Superior temporal gyrus (tissue), 1 donor: Measurements from ENCODE around the gene PPP1R13B.
"Not testable (repeated sequence)": the region's sequence is repeated elsewhere in the genome, so short reads cannot be mapped to it uniquely, and the experiment has no call there.

Experiments used
- DNase-seq: peaks from one replicate; pipeline ENCODE4 v3.0.0-alpha.2; 2016; ENCODE audit errors: extremely low spot score

PPP1R13B gene

DNA sequence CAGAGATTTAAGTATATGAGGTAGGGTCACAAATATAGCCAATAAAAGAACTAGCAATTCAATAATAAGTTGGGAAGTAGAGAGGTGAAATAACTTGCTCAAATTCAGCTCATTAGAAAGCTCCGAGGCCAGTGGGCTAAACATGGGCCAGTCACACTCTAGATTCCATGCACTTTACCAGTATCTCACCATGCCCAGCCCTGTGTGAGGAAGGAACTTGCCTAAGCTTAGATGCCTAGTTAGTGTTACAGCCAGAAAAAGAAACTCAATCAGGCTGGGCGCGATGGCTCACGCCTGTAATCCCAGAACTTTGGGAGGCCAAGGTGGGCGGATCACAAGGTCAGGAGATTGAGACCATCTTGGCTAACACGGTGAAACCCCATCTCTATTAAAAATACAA lies 71.1 kb downstream of the PPP1R13B start:
- not testable (repeated sequence) for DNase-seq

DNA sequence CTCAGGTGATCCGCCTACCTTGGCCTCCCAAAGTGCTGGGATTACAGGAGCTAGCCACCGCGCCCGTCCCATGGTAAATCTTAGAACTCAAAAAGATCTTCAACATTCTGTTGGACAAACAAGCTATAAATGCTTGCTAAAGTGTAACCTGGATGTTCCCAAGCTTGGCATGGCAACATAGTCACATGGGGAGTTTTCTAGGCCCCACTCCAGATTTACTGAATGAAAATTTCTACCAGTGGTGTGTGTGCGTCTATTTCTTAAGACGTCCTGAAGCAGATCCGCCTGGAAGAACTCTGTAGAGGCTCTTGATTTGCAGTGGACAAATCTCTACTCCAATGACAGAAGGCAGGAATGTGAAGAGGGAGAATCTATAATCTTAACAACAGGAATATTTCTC lies 71.9 kb downstream of the PPP1R13B start:
- DNase-seq, result peak; percentile 34

DNA sequence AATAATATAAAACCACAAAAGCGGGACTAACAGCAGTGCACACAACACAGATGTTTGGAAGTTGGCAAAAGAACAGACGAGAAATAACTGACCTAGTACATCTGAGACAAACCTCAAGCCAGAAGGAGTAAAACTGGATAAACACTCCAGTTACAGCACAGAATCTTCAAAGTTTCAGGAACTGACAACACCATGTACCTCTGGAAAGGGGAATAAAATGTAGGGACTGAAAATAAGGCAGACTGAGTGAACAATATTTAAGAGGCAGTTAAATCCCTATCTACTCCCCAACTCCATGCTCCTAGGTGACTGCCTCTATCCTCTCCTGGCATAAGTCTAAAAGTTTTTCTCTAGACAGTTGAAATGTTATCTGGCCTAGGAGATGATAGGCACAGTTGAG lies 73.9 kb downstream of the PPP1R13B start:
- no peak for DNase-seq

DNA sequence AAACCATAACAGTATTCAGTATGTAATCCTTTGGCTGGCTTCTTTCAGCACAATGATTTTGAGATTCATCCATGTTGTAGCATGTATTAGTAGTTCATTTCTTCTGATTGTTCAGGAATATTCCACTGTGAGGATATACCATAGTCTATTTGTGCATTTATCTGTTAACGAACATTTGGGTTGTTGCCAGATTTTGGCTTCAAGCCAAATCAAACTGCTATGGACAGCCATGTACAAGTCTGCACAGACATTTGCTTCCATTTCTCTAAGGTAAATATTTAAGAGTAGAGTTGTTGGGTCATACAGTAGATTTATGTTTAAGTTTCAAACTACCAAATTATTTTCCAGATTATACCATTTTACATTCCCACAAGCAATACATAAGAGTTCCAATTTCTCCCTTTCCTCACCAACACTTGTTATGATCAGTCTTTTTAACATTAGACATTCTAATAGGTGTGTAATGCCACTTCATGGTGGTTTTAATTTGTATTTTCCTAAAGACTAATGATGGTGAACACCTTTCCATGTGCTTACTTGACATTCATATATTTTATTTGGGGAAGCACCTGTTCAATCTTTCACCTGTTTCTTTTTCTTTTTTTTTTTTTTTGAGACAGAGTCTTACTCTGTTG lies 75.2 kb downstream of the PPP1R13B start:
- no peak for DNase-seq

DNA sequence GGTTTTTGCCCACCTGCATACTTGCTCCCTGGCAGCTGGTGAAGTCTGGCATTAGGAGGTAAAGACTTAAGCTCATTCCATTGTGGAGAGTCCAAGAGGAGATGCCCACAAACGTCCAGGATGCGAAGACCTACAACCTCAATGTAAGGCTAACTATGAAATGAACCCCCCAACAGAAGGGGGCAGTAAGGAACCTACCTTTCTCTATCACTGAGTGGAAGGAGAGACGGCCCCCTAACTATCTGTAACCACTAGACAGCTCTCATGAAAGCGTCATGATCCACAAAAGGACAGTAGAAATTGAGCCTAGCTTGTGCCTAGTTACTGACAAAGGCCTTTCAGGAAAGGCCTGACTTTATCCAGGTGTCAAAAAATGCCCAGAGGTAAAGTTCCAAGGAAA lies 76.5 kb downstream of the PPP1R13B start:
- DNase-seq, result no peak

DNA sequence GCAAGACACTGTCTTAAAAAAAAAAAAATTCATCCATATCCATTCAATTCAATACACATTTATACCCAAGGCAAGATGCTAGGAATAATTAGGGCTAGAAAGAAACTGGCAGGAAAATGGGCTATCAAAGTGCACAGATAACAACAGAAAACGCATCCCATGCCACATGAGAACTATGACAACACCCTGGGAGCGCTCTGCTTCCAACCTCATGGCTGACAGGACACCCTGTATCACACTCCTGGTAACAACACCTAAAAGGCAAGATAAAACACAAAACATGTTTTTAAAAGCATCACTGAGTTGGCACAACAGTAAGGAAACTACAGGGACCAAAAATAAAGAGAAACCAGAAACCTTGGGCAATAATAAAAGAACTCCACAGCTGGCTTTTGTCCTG lies 76.9 kb downstream of the PPP1R13B start:
- DNase-seq, result no peak

DNA sequence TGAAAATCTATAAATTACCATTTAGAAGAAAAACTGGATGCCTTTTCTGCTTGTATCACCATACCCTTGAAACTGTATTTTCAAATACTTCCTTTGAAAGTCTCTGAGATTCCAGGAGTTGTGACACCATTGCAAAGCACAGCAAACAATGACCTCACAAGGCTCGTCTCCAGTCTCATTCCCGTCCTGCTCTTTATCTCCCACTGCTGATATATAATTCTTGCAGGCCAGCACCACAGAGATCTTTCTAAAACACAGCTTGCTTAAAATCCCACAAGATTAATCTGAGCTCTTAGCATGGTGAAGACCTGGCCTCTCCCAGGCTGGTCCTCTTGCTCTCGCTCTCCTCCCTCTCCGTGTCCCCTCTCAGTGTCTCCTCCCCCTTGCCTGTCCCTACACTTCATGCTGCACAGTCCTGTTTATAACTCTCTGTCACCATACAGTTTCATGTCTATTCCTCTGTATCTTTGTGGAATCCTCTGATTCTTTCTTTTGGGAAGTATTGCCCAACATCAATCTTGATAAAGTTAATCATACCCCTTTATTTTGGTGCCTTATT lies 80.0 kb downstream of the PPP1R13B start:
- DNase-seq, result no peak

GRCh38 chr14:103765526-103765925 lies 81.8 kb downstream of the PPP1R13B start:
- no peak for DNase-seq

- no peak for DNase-seq
Measured at GRCh38 chr14:103763730-103764488, 83.5 kb downstream of the PPP1R13B start.

- DNase-seq, result no peak
Measured at GRCh38 chr14:103762541-103762940, 84.8 kb downstream of the PPP1R13B start.

DNA sequence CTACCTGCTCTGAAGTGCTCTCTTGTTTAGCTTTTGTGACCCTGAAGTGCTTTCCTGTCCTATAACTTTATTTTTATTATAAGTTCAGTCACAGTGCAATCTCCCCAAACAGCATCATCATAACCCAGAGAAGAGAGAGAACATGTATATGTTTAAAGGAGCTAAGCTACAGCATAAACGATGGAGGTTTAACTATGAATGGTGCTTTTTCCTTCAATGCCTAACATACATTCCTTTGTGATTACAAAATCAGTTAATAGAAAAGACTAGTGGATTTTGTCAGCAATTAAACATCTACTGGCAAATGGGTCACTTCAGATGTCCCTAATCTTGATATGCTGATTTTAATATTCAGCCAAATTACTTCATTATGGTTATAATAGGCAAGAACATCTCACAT lies 85.3 kb downstream of the PPP1R13B start:
- no peak for DNase-seq

GRCh38 chr14:103758059-103758776 lies 89.2 kb downstream of the PPP1R13B start:
- DNase-seq, result no peak

DNA sequence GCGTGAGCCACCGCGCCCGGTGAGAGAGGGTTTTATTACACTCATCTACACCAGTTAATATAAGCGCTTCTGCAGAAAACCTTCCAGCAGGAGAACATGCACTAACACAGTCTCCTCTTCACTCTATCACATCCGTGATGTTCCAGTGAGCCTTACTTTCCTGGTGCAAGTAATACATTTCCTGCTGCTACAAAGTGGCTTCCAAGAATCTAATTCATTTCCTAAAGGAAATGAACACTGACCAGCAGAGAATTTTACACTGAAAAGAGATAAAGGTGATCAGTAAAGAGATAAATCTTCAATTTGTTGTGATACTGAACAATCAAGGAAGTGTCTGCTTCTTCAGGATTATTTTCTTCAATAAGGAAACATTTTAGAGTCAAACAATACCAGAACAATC lies 92.3 kb downstream of the PPP1R13B start:
- DNase-seq, result no peak

DNA sequence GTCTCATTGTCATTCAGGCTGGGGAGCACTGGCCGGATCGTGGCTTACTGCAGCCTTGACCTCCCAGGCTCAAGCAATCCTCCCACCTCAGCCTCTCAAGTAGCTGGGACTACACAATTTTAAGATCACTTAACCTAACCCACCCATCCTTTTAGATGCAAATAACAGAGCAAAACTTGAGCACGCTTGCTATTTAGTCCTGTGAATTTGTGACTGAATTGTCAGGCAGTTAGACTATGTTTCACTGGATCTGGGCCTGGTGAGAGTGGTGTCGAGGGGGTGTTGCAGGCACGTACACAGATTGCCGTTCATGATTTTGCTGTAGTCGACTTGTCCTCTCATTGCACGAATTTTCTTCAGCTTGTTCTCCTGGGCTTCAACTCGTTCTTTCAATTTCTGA lies 93.6 kb downstream of the PPP1R13B start:
- no peak for DNase-seq

DNA sequence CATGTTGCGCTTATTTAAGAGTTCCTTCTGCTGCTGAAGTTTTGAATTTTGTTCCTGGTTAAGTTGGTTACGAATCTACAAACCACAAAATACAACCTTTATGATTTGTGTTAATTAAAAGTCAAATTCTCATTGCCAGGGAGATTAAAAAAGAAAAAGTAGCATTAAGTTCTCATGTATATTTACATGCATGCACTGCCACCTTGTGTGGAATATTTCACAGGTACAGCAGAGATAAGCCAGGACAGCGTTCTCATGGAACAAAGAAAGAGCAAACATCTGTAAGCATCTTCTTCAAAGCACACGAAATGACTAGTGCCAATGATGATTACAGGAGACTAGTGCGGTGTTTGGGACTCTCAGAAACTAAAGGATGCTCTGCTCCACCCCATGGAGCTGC lies 97.5 kb downstream of the PPP1R13B start:
- DNase-seq, result no peak

GRCh38 chr14:103749452-103749851 lies 97.9 kb downstream of the PPP1R13B start:
- DNase-seq, result no peak

DNA sequence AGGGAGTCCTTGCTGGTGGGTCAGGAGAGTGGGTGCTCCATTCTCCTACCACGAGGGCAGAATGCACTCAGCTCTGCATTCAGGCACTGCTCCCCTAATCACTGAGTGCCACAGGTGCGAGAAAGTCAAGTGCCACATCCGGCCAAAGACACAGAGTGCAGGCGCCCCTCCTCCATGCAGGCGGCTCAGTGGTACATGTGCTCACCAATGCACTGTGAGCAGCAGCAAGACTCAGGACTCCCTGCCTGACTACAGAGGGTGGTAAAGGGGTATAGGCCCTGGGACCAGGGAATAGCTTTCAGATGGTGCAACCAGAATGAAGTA lies 98.9 kb downstream of the PPP1R13B start:
- DNase-seq, result no peak

DNA sequence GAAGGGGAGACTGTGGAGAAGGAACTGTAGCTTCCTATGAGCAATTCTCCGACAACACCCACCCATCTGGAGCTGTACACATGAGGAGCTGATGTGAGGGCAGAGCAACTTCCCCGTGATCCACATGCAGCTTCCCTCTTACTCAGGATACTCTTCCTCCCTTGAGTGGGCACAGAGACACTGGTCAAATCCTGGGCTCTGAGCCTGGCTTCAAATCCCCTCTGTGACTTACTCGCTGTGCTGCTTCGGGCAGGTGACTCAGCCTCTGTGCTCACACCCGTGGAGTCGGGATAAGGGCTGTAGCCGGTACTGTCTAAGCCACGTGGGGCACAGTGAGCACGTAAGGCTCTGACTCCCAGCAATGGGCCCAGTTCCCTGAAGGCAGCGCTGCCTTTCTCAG lies 100.7 kb downstream of the PPP1R13B start:
- no peak for DNase-seq

- DNase-seq, result no peak
Measured at GRCh38 chr14:103745424-103745823, 102.0 kb downstream of the PPP1R13B start.

DNA sequence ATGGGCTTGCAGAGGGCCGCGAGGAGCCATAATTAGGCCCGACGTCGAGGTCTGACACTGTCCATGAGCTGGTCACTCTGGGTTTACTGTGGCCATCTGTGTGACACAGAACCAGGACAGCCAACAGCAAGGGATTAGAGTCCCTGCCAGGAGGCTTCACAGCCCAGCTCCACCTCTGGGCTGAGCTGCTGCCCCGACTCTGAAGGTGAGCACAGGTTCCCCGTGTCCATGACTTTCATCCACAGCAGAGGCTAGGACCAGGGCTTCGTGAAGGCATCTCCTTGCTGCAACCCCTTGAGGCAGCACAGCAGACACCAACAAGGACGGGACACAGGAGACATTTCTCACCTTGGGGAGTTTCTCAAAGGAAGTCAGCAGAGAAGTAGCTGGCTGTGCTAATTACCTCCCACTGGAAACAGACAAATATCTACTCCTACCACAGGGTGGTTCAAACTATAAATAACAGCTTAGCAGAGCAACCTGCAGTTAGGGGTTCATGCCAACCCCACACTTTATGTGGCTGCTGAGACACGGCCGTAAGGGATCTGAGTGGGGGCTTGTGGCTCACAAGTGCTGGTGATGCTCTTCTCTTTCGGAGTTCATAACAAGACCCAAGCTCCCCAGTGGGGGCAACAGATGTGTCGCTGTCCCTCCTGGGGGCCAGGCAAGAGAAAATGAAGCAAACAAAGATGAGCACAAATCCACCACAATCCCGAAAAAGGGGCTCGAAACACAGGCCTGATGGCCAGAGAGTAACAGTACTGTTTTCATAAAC lies 102.6 kb downstream of the PPP1R13B start:
- no peak for DNase-seq

DNA sequence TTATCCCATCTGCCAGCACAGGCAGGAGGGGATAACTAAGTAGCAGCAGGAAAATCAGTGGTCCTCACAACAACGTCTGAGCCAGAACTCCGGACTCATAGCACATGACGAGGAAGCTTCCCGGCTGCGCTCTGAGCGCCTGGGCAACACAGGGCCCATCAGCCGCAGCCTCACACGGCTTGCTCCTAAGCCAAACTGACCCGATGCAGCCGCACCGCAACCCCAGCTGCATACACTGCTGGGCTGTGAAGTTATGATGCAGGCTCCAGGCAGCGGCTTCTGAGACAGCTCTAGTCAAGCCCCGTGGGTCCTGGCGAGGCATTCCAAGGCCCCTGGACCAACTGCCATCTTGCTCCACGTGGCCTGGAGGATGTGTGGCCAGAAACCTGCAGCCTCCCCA lies 103.7 kb downstream of the PPP1R13B start:
- no peak for DNase-seq
